ENCODE results near the gene FOXB1. TPM values are rescaled to one million over a fixed set of nuclear protein-coding genes. Genes with fewer than 3 reads are reported as not detected.

The FOXB1 gene
- total RNA-seq, 1 donor from 2014 or later: not detected

DNA sequence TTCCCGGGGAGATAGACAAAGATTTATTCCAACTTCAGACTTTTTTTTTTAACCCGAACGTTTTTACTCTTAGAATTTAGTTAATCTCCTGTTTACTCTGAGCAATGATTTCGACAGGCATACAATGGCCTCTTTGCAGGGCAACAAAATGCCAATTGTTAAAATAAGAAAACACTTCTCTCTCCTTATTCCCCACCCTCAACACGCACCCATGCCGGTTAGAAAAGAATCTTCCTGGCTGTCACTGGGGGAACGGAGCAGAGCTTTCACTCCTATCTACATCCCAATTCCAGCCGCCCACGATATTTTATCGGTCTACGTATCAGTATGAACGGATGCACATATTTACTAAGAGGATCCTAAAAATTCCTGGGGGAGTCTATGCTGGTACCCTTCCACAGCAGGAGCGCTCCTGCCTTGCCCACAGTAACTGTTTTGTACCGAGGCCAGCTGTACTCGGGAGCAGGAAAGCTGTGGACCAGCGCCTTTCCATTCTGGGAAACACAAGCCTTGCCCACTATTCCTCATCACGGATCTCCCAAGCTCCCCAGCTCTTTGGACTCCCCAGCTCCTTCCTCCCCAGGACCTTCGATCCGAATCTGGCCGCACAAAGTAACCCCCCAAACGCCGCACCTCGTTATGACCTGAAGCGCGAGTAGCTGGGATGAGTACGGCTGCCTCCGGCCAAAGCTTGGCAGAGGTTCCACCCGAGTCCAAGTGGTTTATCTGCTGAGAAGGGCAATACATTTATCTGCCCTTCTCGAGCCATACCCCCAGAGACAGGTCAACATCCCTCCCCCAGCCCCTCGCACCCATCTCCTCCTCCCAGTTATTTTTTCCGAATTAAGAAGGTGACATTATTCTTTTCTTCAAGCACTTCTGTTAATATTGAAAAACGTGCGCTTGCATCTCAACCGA, 2.2 kb upstream of the FOXB1 start:
- Mint-ChIP-seq H3K4me1 (ENCODE audit: low read depth) (peaks cover 27% of the 10 kb centered on the region), H3K4me3 (ENCODE audit: unreplicated experiment) (no peak overlapping the region), H3K36me3 (ENCODE audit: low read depth) (peaks cover 1% of the 10 kb centered on the region), H3K9me3 (ENCODE audit: low read depth) (no peaks in the 10 kb centered on the region), H3K27me3 (ENCODE audit: low read depth) (peaks cover 89% of the 10 kb centered on the region), H3K27ac (ENCODE audit: unreplicated experiment) (no peak overlapping the region)
- TF ChIP-seq, protein P1, sequence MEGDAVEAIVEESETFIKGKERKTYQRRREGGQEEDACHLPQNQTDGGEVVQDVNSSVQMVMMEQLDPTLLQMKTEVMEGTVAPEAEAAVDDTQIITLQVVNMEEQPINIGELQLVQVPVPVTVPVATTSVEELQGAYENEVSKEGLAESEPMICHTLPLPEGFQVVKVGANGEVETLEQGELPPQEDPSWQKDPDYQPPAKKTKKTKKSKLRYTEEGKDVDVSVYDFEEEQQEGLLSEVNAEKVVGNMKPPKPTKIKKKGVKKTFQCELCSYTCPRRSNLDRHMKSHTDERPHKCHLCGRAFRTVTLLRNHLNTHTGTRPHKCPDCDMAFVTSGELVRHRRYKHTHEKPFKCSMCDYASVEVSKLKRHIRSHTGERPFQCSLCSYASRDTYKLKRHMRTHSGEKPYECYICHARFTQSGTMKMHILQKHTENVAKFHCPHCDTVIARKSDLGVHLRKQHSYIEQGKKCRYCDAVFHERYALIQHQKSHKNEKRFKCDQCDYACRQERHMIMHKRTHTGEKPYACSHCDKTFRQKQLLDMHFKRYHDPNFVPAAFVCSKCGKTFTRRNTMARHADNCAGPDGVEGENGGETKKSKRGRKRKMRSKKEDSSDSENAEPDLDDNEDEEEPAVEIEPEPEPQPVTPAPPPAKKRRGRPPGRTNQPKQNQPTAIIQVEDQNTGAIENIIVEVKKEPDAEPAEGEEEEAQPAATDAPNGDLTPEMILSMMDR (IDR thresholded peaks at IDR 0.05): no peak
- no peak for DNase-seq (ENCODE audit: low spot score)

- TF ChIP-seq, protein P1 (IDR thresholded peaks at IDR 0.05): no peak
- H3K4me3 Mint-ChIP-seq (ENCODE audit: unreplicated experiment): no peak overlapping the region
These were observed 1.4 kb upstream of the FOXB1 start for GRCh38 chr15:60002528-60003218.

DNA sequence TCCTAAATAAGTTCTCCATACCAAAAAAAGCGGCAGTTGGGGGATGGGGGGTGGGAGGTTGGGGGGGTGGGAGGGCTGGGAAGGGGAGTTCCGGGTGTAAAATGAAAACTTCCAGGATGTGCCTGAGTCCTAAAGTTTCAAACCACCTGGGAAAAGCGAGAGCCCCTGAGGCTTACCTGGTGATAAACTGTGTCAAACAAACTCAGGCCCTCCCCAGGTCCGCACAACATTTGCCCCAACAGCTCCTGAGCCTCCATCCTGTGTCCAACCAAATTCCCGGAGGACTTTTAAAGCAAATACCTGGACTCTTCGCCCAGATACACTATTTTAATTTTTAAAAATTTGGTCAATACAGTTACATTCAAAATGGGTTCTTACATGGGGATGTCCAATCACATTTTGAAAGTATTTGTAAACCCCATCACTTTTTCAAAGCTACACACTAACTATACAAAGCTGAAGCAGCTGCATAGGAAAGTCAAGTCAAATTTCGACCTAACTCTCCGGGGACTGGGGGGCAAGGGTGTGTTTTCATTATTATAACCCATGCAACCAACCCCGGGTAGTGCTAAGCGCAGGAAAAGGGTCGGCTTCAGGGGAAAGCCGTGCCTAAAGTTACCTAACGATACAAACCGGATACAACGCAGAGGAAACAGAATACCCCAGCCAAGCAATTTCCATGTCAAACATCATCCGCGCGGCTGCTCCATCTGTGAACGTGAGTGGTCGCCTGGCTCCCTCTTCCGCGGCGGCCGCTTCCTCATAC, 685 bp upstream of the FOXB1 start:
- H3K4me1 Mint-ChIP-seq (ENCODE audit: low read depth): peaks cover 27% of the 10 kb centered on the region
- H3K9me3 Mint-ChIP-seq (ENCODE audit: low read depth): no peaks in the 10 kb centered on the region

More at GRCh38 chr15:60002528-60003218, 1.4 kb upstream of the FOXB1 start:
- no peaks in the 10 kb centered on the region for H3K9me3 Mint-ChIP-seq (ENCODE audit: low read depth)
- peaks cover 27% of the 10 kb centered on the region for H3K4me1 Mint-ChIP-seq (ENCODE audit: low read depth)
- H3K27ac Mint-ChIP-seq (ENCODE audit: unreplicated experiment): no peak overlapping the region
- H3K27me3 Mint-ChIP-seq (ENCODE audit: low read depth): peaks cover 89% of the 10 kb centered on the region
- H3K36me3 Mint-ChIP-seq (ENCODE audit: low read depth): peaks cover 1% of the 10 kb centered on the region
- no peak for DNase-seq (ENCODE audit: low spot score)

GRCh38 chr15:60004846-60005351, 788 bp downstream of the FOXB1 start:
- Mint-ChIP-seq H3K4me3 (ENCODE audit: unreplicated experiment) (peak overlapping the region; percentile 47), H3K9me3 (ENCODE audit: low read depth) (no peaks in the 10 kb centered on the region), H3K27me3 (ENCODE audit: low read depth) (peaks cover 88% of the 10 kb centered on the region), H3K27ac (ENCODE audit: unreplicated experiment) (no peak overlapping the region), H3K4me1 (ENCODE audit: low read depth) (peaks cover 27% of the 10 kb centered on the region), H3K36me3 (ENCODE audit: low read depth) (peaks cover 1% of the 10 kb centered on the region)
- no peak for DNase-seq (ENCODE audit: low spot score)
- TF ChIP-seq, protein P1 (IDR thresholded peaks at IDR 0.05): no peak

More for the DNA sequence above, 685 bp upstream of the FOXB1 start:
- no peak overlapping the region for H3K27ac Mint-ChIP-seq (ENCODE audit: unreplicated experiment)
- peaks cover 1% of the 10 kb centered on the region for H3K36me3 Mint-ChIP-seq (ENCODE audit: low read depth)
- DNase-seq (ENCODE audit: low spot score): no peak
- TF ChIP-seq, protein P1 (IDR thresholded peaks at IDR 0.05): no peak
- peak overlapping the region; percentile 31 for H3K4me3 Mint-ChIP-seq (ENCODE audit: unreplicated experiment)
- H3K27me3 Mint-ChIP-seq (ENCODE audit: low read depth): peaks cover 88% of the 10 kb centered on the region

Measured in chondrocyte (in vitro differentiated cells).